CD4-positive, alpha-beta T cell treated with Interleukin-4 for 1 hour (primary cell): ENCODE results near the gene EBI3.
"Not testable (repeated sequence)": the region's sequence is repeated elsewhere in the genome, so short reads cannot be mapped to it uniquely, and the experiment has no call there.

Experiments used
- DNase-seq, 2 donors: peaks; one replicate each; pipeline ENCODE4 v3.0.0-alpha.2; 2020 to 2022

The EBI3 gene

DNA sequence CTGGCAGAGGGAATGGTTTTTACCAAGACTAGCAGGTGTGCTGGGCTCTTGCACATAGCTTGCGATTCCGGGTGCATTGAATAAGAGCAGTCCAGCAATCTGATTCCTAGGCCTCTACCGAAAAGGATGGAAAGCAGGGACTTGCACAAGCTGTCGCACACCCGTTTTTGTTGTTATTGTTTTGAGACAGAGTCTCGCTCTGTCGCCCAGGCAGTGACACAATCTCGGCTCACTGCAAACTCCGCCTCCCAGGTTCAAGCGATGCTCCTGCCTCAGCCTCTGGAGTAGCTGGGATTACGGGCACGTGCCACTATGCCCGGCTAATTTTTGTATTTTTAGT lies 5.5 kb downstream of the EBI3 start:
- no peak for DNase-seq

DNA sequence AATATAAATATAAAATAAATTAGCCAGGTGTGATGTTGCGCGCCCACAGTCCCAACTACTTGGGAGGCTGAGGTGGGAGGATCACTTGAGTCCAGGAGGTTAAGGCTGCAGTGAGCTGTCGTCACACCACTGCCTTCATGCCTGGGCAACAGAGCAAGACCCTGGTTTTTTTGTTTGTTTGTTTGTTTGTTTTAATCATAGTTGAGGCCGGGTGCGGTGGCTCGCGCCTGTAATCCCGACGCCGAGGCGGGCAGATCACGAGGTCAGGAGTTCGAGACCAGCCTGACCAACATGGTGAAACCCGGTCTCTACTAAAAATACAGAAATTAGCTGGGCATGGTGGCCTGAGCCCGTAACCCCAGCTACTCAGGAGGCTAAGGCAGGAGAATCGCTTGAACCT lies 8.2 kb downstream of the EBI3 start:
- not testable (repeated sequence) for DNase-seq

GRCh38 chr19:4238831-4239230 lies 9.5 kb downstream of the EBI3 start:
- DNase-seq = no peak

- DNase-seq = no peak
Observed at GRCh38 chr19:4241824-4242430, 12.6 kb downstream of the EBI3 start.

- not testable (repeated sequence) for DNase-seq
Observed at GRCh38 chr19:4245938-4246337, 16.6 kb downstream of the EBI3 start.

DNA sequence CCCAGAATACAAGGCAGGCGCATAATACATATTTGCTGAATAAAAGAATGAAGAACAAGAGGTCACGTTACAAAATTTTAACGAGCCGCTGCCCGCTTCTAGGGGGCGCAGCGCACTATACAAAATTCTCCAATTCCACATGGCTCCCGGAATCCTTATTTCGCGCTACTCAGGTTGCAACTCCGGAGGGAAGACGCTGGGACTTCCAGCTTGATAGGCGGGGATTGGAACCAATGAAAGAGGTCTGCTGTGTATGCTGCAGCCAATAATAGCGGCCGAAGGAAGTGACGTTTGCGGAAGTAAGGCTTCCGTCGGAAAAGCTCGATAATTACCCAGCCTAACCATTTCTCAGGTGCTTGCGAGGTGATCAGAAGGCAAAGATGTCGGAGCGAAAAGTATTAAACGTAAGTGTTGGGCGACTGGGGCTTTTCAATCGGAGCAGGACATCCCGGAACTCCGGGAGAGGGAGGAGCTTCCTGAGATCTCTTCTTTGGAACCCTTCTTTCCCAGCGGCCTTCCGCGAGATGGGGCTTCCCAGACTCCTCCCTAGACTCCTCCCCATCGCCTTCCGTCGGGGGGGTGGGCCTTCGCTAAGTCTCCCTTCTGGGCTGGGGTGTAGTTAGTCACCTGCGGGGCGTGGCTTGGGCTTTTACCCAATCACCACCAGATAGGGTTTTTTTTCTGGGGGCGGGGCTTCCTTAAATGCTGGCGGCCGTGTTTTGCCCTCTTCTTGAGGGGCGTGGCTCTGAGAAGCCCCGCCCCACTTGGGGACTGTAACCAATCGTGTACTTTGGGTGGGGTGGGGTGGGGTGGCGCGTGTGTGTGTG lies 17.7 kb downstream of the EBI3 start, which contains the start of gene YJU2:
YJU2 (plus strand) TSS at position 314 of the 827 bp plus-strand sequence; CDS start at position 381, 67 bp downstream.
- DNase-seq = peak; percentile 99 to 100

DNA sequence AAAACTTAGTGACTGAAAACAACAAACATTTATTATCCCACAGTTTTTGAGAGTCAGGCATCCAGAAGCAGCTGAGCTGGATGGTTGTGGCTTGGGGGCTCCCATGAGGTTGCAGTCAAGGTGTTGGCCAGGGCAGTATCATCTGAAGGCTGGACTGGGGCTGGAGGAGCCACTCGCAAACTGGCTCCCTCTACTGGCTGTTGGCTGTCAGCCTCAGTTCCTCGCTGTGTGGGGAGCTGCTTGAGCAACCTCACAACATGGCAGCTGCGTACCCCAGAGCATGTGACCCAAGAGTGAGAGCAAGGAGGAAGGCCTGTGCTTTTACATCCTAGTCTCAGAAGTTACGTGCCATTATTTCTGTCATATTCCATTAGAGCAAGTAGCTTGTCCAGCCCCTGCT lies 27.2 kb downstream of the EBI3 start:
- no peak for DNase-seq

DNA sequence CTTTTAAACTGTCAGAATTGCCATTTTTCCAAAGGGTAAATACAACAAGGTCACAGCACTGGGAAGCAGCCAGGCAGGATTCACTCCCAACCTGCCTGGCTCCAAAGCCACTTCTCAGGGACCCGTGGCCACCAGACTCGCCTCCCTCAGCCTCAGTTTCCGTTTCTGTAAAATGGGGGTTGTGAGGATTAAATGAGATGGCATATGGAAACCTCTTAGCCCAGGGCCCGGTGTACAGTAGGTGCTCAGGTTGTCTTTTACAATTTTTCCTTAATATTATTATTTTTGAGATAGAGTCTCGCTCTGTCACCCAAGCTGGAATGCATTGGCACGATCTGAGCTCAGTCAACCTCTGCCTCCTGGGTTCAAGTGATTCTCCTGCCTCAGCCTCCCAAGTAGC lies 27.7 kb downstream of the EBI3 start:
- no peak for DNase-seq

DNA sequence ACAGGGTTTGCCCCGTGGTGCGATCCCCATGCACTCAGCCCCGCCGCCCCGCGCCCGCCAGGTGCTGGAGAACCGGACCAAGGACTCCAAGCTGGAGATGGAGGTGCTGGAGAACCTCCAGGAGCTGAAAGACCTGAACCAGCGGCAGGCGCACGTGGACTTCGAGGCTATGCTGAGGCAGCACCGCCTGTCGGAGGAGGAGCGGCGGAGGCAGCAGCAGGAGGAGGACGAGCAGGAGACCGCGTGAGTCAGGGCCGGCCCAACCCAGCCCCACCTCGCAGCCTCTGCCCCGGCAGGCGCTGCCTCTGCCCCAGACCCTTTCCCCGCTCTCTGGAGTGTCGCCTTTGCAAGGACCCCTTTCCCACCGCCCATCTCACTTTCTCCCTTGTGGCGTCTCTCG lies 28.9 kb downstream of the EBI3 start:
- no peak for DNase-seq

- DNase-seq = no peak
Observed at GRCh38 chr19:4260613-4261191, 31.4 kb downstream of the EBI3 start.

DNA sequence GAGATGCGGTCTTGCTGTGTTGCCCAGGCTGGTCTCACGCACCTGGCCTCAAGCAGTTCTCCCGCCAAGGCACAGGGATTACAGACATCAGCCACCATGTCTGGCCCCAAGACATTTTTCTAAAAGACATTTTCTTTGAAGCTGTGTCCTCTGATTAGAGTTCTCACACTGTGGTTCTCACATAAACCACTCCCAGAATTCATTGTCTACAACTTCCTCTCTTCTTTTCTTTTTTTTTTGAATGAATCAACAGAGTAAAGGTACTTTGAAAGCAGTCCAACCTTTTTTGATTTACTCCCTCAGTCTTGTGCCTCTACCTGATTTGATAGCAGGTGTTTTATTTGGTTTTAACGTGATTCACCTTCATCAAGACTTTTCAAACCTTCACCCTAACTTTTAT lies 35.5 kb downstream of the EBI3 start:
- DNase-seq = peak in 1 of 2 donors; percentile 23

GRCh38 chr19:4266253-4267000 lies 37.1 kb downstream of the EBI3 start:
- no peak for DNase-seq

DNA sequence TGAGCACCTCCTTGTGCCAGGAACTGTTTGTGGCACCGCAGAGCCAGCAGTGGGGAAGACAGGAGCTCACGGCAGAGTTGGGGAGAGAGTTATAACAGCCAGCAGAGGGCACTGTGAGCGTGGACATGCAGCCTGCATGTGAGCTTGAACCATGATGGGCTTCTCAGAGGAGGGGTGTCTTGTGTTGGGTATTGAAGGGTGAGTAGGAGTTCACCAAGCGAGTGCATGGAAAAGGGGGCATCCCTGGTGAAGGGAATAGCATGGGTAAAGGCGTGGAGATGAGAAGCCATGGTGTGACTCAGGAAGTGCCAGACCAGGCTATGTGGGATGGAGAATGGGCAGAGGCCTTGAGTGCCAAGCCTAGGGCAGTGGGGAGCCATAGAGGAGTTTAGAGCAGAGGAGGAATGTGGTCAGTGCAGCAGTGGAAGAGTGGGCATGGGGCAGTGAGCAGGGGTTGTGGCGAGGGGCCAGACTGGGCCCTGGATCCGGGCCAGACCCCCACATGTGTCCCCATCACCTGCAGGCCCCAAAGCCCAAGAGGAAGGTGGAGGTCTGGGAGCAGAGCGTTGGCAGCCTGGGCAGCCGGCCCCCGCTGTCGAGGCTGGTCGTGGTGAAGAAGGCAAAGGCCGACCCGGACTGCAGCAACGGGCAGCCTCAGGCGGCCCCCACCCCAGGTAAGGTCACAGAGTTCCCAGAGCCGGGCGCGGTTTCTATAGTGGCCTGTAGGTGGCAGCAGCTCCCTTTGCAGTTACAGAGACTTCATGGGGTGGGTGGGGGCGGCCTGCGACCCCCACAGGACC lies 38.0 kb downstream of the EBI3 start:
- peak; percentile 52 to 54 for DNase-seq

- DNase-seq = no peak
Observed at GRCh38 chr19:4267901-4268815, 38.8 kb downstream of the EBI3 start.

DNA sequence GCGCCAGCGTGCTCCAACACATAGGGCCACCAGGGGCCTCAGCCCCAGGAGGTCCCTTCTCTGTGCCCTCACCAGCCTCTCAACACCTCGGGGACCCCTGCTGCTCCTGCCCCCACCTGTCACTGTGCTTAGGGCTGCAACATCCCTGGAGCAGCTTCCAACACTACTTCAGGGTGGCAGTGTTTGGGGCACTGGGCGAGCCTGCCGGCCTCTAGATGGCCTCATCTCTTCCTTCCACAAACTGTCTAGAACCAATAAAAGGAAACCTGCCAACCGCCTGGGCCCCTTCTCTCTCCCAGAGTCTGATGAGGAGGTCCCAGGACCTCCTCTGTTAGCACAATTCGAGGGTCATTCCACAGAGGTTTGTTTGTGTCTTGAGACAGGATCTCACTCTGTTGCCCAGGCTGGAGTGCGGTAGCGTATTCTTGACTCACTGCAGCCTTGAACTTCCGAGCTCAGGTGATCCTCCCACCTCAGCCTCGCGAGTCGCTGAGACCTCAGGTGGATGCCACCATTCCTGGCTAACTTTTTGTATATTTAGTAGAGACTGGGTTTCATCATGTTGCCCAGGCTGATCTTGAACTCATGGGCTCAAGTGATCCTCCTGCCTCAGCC lies 39.6 kb downstream of the EBI3 start:
- DNase-seq = no peak

GRCh38 chr19:4272894-4273293 lies 43.6 kb downstream of the EBI3 start:
- no peak for DNase-seq

GRCh38 chr19:4274321-4274686 lies 45.0 kb downstream of the EBI3 start:
- DNase-seq = not testable (repeated sequence)

DNA sequence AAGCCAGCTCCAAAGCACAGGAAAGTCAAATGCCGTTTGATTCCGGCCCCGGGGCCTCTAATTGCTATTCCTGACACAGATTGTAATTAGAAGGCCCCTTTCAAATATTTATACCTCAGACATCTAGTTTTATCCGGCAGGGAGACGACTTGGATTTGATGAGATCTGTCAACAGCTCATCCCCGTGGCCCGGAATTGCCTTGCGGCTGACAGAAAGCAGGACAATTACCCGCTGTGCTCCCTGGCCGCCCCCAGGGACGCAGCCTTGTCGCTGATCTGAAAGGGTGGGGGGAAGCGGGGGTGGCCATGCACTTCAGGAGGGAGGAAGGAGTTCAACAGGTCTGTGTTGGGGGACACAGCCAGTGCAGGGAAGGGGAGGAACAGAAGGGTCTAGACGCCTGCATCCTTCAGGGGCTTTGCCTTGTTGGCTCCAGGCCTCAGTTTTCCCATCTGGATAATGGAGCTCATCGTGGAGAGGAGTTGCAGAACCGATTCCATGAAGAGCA lies 47.9 kb downstream of the EBI3 start:
- no peak for DNase-seq

- no peak for DNase-seq
Observed at GRCh38 chr19:4278010-4278409, 48.7 kb downstream of the EBI3 start.

- DNase-seq = no peak
Observed at GRCh38 chr19:4278419-4279266, 49.3 kb downstream of the EBI3 start, which contains the start of gene SHD. Gene SHD (plus strand): TSS chr19:4279266. CDS start chr19:4280064, 798 bp downstream.
